Activated CD4-positive, CD25-positive, alpha-beta regulatory T cell treated with anti-CD3 and anti-CD28 coated beads, Interleukin-2, amount 50 U/mL, for 16 hours (primary cell): ENCODE data around the gene PDZRN3.

Source experiments
- DNase-seq: peaks from one replicate; pipeline ENCODE4 v3.0.0-alpha.2; 2020; ENCODE audit warnings: low read depth, low spot score

The PDZRN3 gene

GRCh38 chr3:73393005-73393404 is 231.7 kb downstream of the PDZRN3 start:
- DNase-seq, result no peak

DNA sequence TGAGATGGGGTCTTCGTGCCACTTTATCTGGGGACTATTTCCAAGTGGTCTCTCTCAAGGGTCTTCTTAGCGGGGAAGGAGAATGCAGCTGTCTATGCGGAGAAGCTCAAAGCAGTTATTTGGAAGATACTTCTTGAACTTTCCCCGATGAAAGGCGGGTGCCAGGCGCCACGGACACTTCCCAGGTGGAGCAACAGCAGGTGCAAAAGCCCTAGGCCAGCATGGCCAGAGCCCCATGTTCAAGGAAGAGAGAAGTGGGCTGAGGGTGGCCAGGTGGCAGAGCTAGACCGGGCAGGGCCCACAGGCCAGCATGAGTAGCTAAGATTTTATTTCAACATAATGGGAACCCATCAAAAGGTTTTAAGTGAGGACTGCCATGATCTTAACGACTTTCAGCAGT is 232.8 kb downstream of the PDZRN3 start:
- no peak for DNase-seq

DNA sequence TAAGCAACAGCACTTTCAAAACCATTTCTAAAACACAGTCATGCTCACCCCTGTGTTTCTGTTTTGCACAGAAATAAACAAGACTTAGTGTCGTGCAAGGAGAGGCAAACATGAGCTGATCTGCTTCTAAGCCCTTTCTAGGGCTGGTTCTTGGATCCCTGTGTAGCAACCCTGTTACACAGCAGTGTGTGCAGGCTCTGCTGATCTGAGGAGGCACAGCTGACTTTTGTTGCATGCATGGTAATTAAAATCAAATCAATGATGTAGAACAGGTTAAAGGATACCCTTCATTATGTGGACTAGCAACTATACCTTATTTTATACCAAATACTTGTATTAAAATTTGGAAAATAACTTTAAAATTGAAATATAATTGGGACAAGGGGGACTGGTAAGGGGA is 234.8 kb downstream of the PDZRN3 start:
- no peak for DNase-seq

GRCh38 chr3:73389117-73389813 is 235.5 kb downstream of the PDZRN3 start:
- no peak for DNase-seq

DNA sequence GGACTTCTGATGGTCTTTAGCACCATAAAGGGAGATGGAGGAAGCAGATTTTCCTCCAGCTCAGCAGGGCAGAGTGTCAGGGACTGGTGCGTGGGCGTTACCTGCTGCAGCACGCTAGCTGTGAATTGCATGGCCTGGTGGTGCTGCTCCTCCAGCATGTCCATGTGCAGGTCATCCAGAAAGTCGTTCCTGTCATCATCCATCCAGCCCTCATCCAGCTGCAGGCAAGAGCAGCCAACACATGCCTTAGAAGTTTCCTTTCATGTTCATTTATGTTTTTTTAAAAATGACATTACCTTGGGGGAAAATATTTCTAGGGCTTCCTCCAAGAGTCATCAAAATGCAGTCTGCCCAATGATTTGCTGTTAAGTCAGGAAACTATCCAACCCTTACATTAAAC is 239.2 kb downstream of the PDZRN3 start:
- no peak for DNase-seq

- DNase-seq, result no peak
Measured at GRCh38 chr3:73384091-73384906, 240.4 kb downstream of the PDZRN3 start.

- DNase-seq, result no peak
Measured at GRCh38 chr3:73383470-73384049, 241.2 kb downstream of the PDZRN3 start.

GRCh38 chr3:73381551-73381950 is 243.2 kb downstream of the PDZRN3 start:
- no peak for DNase-seq

GRCh38 chr3:73380735-73381532 is 243.8 kb downstream of the PDZRN3 start:
- no peak for DNase-seq

GRCh38 chr3:73379465-73379864 is 245.3 kb downstream of the PDZRN3 start:
- no peak for DNase-seq

DNA sequence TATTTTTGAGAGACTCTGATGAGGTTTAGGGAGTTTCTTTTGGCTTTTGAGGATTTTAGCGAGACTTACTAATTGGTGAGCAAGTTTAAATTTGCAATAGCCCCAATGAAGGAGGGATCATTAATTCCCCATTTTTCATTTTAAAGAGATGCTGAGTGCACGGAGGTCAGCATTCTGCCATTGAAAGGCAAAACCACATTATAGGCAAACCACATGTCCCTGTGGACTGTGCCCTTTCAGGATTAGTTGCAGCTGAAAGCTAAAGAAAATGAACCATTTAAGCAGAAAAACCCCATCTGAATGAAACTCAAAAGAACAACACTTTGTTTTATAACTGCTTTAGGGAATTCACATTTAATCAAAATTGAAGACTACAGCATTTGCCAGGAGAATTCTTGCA is 246.5 kb downstream of the PDZRN3 start:
- no peak for DNase-seq

DNA sequence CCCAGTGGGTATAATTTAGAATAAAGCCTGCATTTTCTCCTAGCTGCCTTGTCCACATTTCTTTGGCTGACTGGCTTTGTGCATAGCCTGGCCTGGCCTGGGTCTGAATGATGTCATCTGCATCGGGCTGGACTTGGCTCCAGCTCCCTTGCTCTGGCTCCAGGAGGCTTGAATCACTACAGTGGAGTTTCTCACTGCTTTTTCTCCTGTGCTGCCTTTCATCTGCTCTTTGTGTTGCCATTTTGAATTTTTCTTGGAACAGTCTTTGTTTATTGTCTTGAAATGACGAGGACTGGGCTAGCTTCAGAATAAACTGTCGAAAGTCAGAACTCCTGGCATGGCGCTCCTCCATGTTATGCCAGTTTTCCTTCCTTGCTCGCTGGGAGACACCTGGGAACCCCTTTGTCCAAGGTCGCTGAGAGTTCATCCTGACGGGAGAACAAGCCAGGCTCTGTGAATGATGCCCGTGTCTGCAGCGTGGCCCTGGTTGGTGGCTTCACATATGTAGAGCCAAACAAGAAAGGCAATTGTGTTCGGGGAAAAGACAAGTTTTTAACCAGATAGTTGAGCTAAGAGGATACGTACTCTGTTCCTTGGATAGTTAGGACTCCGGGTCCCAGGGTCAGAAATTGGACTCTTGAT is 258.9 kb downstream of the PDZRN3 start:
- DNase-seq, result no peak

- DNase-seq, result no peak
Measured at GRCh38 chr3:73364517-73364916, 260.2 kb downstream of the PDZRN3 start.

DNA sequence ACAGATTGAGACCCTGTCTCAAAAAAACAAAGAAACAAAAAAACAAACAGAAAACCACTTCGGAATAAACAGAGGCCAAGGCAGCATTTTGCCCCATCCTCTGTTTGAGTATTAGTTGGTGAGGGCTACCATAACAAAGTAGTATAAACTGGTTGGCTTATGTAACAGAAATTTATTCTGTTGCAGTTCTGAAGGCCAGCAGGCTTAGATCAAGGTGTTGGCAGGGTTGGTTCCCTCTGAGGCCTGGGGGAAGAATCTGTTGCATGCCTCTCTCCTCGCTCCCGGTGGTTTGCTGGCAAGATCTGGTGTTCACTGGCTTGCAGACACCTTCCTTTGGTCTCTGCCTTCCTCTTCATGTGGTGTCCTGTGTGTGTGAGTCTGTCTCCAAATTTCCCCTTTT is 261.6 kb downstream of the PDZRN3 start:
- no peak for DNase-seq

DNA sequence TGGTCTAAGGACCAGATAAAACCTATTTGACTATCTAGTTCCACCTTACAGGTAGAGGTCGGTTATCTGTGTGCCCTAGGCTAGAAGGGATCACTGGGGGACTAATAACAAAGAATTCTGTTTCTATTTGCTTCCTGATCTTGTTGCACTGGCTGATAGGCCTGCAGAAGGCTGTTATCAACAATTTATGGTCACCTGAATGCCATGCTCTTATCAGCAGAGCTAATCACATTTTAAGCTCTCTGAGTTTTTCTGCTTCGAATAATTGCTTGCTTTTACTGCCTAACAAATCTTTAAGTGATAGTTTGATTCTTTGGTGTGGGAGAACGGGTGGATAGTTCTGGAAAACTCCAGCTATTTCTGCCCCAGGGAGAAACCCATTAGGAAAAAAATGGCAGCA is 263.1 kb downstream of the PDZRN3 start:
- DNase-seq, result no peak

DNA sequence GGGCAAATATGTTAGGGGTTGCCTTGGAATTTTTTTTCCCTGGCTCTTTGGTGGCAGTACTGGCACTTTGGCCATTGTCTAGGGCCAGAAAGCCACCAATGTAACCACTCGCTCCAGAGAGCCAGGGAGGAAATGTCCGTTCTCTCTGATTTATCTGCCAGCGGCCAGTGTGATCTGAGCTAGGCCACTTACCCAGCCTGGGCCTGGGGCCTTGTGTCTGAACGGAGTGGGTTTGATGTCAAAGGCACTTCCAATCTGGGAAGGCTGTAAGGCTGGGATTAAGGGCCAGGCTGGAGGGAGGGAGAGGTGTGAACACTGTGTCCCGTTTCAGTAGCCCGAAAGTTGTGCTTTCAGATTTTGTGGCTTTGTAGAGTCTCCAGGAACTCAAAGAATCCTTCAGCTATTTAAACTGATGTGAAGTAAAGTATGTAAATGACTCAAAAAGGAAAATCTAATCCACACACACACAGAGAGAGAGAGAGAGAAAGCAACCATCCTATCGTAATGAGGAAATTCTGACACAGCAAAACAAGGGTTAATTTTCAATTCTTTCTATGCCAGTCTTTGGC is 271.0 kb downstream of the PDZRN3 start:
- DNase-seq, result no peak

DNA sequence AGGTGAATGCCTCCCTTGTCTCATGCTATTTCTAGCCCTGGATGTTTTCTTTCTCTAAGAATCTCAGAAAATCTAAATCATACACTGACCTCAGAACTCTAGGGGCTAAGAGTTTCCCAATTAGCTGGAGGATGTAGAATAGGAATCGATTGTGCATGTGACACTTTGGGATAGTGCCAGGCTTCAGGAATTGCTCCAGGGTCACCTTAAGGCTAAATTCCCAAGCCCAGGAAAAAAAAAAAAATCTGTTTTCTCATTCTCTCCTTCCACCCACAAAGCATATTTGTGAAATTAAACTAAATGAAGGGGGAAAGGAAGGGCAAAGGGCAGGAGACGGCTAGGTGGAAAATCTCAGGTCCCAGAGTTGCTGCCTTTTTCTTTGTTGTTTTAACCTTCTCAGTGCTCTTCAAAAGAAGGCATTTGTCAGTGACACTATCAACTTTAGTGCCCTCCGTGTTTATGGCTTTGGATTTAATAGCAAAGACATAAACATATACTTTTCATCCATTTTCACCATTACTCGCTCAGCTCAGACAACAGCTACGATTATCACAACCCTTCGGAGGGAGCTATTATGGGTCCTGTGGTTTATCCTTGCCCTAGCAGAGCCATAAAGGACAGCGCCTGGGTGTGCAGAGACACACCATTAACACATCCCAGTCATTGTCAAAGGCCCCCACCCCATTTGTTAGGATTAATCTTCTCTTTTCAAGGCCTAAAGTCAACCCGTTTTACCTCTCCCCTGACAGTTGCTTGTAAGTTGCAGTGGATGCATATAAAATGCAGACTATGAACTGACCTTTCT is 271.7 kb downstream of the PDZRN3 start:
- DNase-seq, result no peak

GRCh38 chr3:73351423-73352071 is 273.2 kb downstream of the PDZRN3 start:
- no peak for DNase-seq

DNA sequence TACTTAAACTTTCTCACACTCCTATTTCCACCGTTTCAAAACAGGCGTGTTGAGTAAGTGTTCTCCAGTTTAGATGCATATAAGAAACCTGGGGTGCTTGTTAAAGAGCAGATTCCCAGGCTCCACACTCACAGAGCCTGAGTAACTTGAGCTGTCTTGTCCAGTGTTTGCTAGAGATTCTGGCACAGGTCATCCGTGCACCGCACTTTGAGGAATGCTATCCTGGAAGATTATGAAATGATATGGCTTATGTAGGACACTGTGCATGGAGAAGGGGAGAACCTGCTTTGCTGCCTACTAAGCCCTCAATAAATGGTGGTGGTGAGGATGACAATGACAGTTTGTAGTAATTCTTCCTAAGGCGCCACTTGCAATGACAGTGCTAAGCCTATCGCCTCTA is 273.7 kb downstream of the PDZRN3 start:
- no peak for DNase-seq

DNA sequence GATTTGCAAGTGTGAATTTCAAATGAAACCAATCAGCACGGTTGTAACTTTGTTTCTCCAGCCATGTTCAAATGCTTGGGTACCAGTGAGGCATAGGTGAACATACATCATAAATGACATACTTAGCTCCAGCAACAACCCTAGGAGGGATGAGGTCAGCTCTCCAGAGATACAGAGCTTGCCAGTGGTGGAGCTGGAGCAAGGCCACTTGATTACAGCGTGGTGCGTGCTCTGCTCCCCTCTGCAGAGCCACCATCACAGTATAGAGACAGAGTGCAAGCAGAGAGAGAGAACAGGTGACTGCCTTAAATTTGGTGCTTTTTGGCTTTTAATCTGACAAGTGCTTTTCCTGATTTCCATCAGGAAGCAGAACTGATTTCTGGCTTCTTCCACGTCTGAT is 275.1 kb downstream of the PDZRN3 start:
- no peak for DNase-seq
